Mesodermal cell (in vitro differentiated cells): ENCODE measurements around the gene ALAS2.
A peak's percentile ranks its signal among the peaks of the same experiment; 100 is the strongest.
"Not testable (repeated sequence)": the region's sequence is repeated elsewhere in the genome, so short reads cannot be mapped to it uniquely, and the experiment has no call there.

Source experiments
- H3K27ac ChIP-seq: 2 replicates; pipeline ENCODE4 v1.7.0; 2013; ENCODE audit warnings: mild to moderate bottlenecking, low read depth, low read length, moderate library complexity; ENCODE audit not compliant: severe bottlenecking
- H3K36me3 ChIP-seq: 2 replicates; pipeline ENCODE4 v1.7.1; 2013; ENCODE audit warnings: mild to moderate bottlenecking, low read length, moderate library complexity; ENCODE audit not compliant: control insufficient read depth, insufficient read depth
- H3K4me1 ChIP-seq: one replicate; pipeline ENCODE4 v1.7.1; 2013; ENCODE audit warnings: mild to moderate bottlenecking, low read length; ENCODE audit not compliant: insufficient read depth, control insufficient read depth, poor library complexity, severe bottlenecking
- H3K4me3 ChIP-seq: 2 replicates; pipeline ENCODE4 v1.7.0; 2013; ENCODE audit warnings: low read length, control low read depth, mild to moderate bottlenecking; ENCODE audit not compliant: insufficient read depth, poor library complexity, severe bottlenecking; ENCODE audit errors: extremely low read depth
- H3K9me3 ChIP-seq: 2 replicates; pipeline ENCODE4 v1.7.1; 2013; ENCODE audit warnings: mild to moderate bottlenecking, low read length, moderate library complexity; ENCODE audit not compliant: control insufficient read depth
- WGBS, 2 experiments: methylation state at CpG; one replicate each; pipeline ENCODE4 v1.1.5; 2013; ENCODE audit warnings: missing lambda C conversion rate in 2 of 2; ENCODE audit not compliant: insufficient coverage in 2 of 2; 5-methylcytosine and 5-hydroxymethylcytosine counted together

Gene ALAS2

GRCh38 chrX:55005256-55005655, 25.5 kb downstream of the ALAS2 start:
- H3K4me3 ChIP-seq = no peak overlapping the region
- H3K27ac ChIP-seq = no peak overlapping the region
- H3K36me3 ChIP-seq = peaks cover 41% of the 10 kb centered on the region
- no peaks in the 10 kb centered on the region for H3K9me3 ChIP-seq
- peaks cover 7% of the 10 kb centered on the region for H3K4me1 ChIP-seq

- H3K36me3 ChIP-seq = peaks cover 41% of the 10 kb centered on the region
- WGBS, 2 experiments = no CpG with 5 or more reads among the region's 1 CpG
- peaks cover 7% of the 10 kb centered on the region for H3K4me1 ChIP-seq
- H3K27ac ChIP-seq = no peak overlapping the region
- H3K4me3 ChIP-seq = no peak overlapping the region
- no peaks in the 10 kb centered on the region for H3K9me3 ChIP-seq
Measured at GRCh38 chrX:55004231-55004630, 26.5 kb downstream of the ALAS2 start.

- peaks cover 21% of the 10 kb centered on the region for H3K36me3 ChIP-seq
- WGBS, 2 experiments = 0% methylated on average over 23 to 31 of the region's 55 CpGs
- peaks cover 3% of the 10 kb centered on the region for H3K4me1 ChIP-seq
- peak within 1 kb of the TSS; percentile 55 for H3K4me3 ChIP-seq
- peak within 1 kb of the TSS; percentile 87 for H3K27ac ChIP-seq
- H3K9me3 ChIP-seq = no peaks in the 10 kb centered on the region
Measured at GRCh38 chrX:54999717-55000598, 30.8 kb downstream of the ALAS2 start, which contains the start of gene APEX2. Gene APEX2, plus strand, starts transcription at chrX:55000363. Its CDS starts 60 bp downstream, at chrX:55000423.

GRCh38 chrX:54995621-54996020, 35.2 kb downstream of the ALAS2 start:
- Histone ChIP-seq H3K9me3 (no peaks in the 10 kb centered on the region), H3K4me3 (no peak overlapping the region), H3K27ac (no peak overlapping the region), H3K36me3 (no peaks in the 10 kb centered on the region), H3K4me1 (no peaks in the 10 kb centered on the region)

- WGBS, 2 experiments = 80% methylated on average over 1 to 2 of the region's 6 CpGs
- H3K27ac ChIP-seq = no peak overlapping the region
- H3K4me3 ChIP-seq = no peak overlapping the region
Measured at GRCh38 chrX:54994668-54995351, 36.0 kb downstream of the ALAS2 start.

GRCh38 chrX:54994099-54994498, 36.7 kb downstream of the ALAS2 start, which contains the start of gene PFKFB1:
Gene PFKFB1, minus strand, starts transcription at chrX:54994188. Its CDS starts 181 bp downstream, at chrX:54994007.
- H3K4me1 ChIP-seq = no peaks in the 10 kb centered on the region
- no CpG with 5 or more reads among the region's 2 CpGs for WGBS, 2 experiments
- no peaks in the 10 kb centered on the region for H3K9me3 ChIP-seq
- H3K27ac ChIP-seq = no peak within 1 kb of the TSS
- H3K4me3 ChIP-seq = no peak within 1 kb of the TSS
- no peaks in the 10 kb centered on the region for H3K36me3 ChIP-seq

More at GRCh38 chrX:54994668-54995351, 36.0 kb downstream of the ALAS2 start:
- Histone ChIP-seq H3K4me1 (no peaks in the 10 kb centered on the region), H3K36me3 (no peaks in the 10 kb centered on the region), H3K9me3 (no peaks in the 10 kb centered on the region)

GRCh38 chrX:54992911-54993622, 37.7 kb downstream of the ALAS2 start:
- Histone ChIP-seq H3K4me3 (no peak overlapping the region), H3K36me3 (no peaks in the 10 kb centered on the region), H3K4me1 (no peaks in the 10 kb centered on the region), H3K27ac (no peak overlapping the region), H3K9me3 (no peaks in the 10 kb centered on the region)
- WGBS, 2 experiments = no CpG with 5 or more reads among the region's 1 CpG

- Histone ChIP-seq H3K4me3 (no peak overlapping the region), H3K9me3 (no peaks in the 10 kb centered on the region), H3K36me3 (no peaks in the 10 kb centered on the region), H3K27ac (no peak overlapping the region), H3K4me1 (no peaks in the 10 kb centered on the region)
- WGBS, 2 experiments = no CpG with 5 or more reads among the region's 2 CpGs
Measured at GRCh38 chrX:54991706-54992105, 39.1 kb downstream of the ALAS2 start.

- H3K4me1 ChIP-seq, H3K9me3 ChIP-seq, H3K36me3 ChIP-seq, H3K4me3 ChIP-seq, H3K27ac ChIP-seq: not testable (repeated sequence)
- WGBS, 2 experiments = no CpG with 5 or more reads among the region's 2 CpGs
Measured at GRCh38 chrX:54983306-54983705, 47.5 kb downstream of the ALAS2 start.

- WGBS, 2 experiments = 90% methylated on average over 3 of the region's 6 CpGs; no CpG with 5 or more reads in 1 of the 2 experiments
- Histone ChIP-seq H3K9me3 (no peaks in the 10 kb centered on the region), H3K4me1 (no peaks in the 10 kb centered on the region), H3K4me3 (no peak overlapping the region), H3K36me3 (no peaks in the 10 kb centered on the region), H3K27ac (no peak overlapping the region)
Measured at GRCh38 chrX:54980334-54980733, 50.4 kb downstream of the ALAS2 start.
